KOPT-K1 (cell line): ENCODE measurements around the gene EPS15.
"Not testable (repeated sequence)": the region's sequence is repeated elsewhere in the genome, so short reads cannot be mapped to it uniquely, and the experiment has no call there.

Source experiments
- H3K27ac ChIP-seq: fragments of 200-600 bp; sonication (generic); 2 replicates; pipeline ENCODE4 v1.5.1; 2016; ENCODE audit warnings: antibody characterized with exemption, mild to moderate bottlenecking, low read depth, low read length; ENCODE audit not compliant: poor library complexity, severe bottlenecking
- H3K36me3 ChIP-seq: fragments of 200-600 bp; sonication (generic); 2 replicates; pipeline ENCODE4 v1.5.1; 2017; ENCODE audit warnings: antibody characterized with exemption, mild to moderate bottlenecking, low read length, moderate library complexity; ENCODE audit not compliant: insufficient read depth
- H3K9me3 ChIP-seq: fragments of 200-600 bp; sonication (generic); 2 replicates; pipeline ENCODE4 v1.5.1; 2017; ENCODE audit warnings: antibody characterized with exemption, low read length, mild to moderate bottlenecking; ENCODE audit not compliant: insufficient read depth, poor library complexity, severe bottlenecking

Gene EPS15

DNA sequence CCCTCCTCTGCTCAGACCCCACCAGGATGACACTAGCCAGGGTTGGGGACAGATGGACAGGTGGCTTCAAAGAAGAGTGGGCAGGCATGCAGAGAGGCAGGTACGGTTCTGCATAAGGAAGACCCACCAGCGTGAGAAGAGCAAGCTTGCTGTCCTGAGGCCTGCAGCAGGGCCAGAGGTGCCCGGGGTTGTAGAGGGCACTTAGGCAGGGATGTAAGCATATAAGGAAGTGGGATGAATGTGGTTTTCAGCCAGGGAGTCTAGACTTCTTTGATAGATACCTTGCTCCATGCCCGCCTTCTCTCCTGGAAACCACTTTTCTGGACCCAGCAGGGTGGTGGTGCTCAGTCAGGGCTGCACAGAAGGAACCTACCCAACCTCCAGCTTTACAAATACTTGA is 190.1 kb downstream of the EPS15 start:
- Histone ChIP-seq H3K27ac (no peak overlapping the region), H3K9me3 (no peaks in the 10 kb centered on the region), H3K36me3 (no peaks in the 10 kb centered on the region)

- H3K9me3 ChIP-seq: no peaks in the 10 kb centered on the region
- H3K27ac ChIP-seq: no peak overlapping the region
- no peaks in the 10 kb centered on the region for H3K36me3 ChIP-seq
Observed at GRCh38 chr1:51328279-51328678, 190.8 kb downstream of the EPS15 start.

GRCh38 chr1:51327386-51327785 is 191.7 kb downstream of the EPS15 start:
- no peaks in the 10 kb centered on the region for H3K36me3 ChIP-seq
- H3K27ac ChIP-seq: no peak overlapping the region
- no peaks in the 10 kb centered on the region for H3K9me3 ChIP-seq

DNA sequence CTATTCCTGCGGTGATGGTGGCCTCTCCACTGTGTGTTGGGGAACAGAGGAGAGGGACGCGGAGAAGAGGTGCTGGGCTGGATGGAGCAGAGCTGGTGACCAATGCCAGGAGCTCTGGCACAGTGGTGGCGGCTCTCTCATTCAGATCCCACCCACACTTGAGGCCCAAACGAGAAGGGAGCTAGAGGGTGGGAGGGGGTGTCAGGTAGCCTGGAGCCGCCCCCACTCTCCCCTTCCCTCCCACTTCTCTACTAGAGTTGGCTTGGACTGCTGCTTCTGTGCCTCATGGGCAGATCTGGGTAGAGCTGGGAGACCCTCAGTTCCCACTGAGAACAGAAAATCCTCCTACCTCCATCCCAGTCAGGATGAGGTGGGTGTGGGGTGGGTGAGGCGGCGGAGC is 192.2 kb downstream of the EPS15 start:
- Histone ChIP-seq H3K27ac (no peak overlapping the region), H3K36me3 (no peaks in the 10 kb centered on the region), H3K9me3 (no peaks in the 10 kb centered on the region)

DNA sequence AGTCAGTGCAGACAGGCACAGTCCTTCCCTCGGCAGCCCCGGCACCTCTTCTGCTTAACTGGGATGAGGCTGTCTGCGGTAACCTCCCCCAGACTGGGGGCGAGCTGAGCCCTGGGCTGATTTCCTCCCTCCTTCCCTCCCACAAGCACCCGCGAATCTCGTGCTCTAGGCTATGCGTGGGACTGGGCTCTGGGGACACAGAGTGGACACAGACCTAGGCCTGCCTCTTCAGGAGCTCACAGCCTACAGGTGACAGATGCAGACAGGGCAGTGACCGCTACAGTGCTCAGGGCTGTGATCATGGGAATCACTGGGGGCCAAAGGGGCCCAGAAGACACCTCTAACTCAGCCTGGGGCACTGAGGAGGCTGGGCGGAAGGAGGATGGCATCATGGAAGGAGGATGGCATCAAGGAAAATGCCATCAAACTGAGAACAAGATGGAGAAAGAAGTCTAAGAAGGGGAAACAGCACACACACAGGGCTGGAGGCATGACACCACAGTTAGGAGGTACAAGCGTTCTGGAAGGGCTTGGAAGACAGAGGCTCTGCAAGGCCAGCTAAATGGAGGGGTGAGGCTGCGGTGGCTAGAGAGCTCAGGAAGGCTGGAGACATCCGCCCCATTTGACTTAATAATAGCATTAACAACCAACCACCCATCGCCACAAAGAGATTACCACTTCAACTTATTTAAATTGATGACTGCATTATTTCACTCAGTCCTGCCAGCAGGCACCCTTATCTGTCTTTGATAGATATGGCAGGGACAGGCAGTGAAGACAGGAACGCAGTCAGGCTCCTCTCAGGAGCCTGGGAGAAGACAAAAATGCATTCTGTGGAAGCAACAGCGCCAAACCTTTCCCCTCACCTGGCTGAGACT is 192.9 kb downstream of the EPS15 start:
- Histone ChIP-seq H3K36me3 (no peaks in the 10 kb centered on the region), H3K9me3 (no peaks in the 10 kb centered on the region), H3K27ac (no peak overlapping the region)

- Histone ChIP-seq H3K27ac (no peak overlapping the region), H3K36me3 (no peaks in the 10 kb centered on the region), H3K9me3 (no peaks in the 10 kb centered on the region)
Observed at GRCh38 chr1:51325391-51325790, 193.7 kb downstream of the EPS15 start.

GRCh38 chr1:51325011-51325385 is 194.1 kb downstream of the EPS15 start:
- H3K36me3 ChIP-seq, H3K27ac ChIP-seq, H3K9me3 ChIP-seq: not testable (repeated sequence)

GRCh38 chr1:51324251-51325010 is 194.6 kb downstream of the EPS15 start:
- Histone ChIP-seq H3K9me3 (no peaks in the 10 kb centered on the region), H3K36me3 (no peaks in the 10 kb centered on the region), H3K27ac (no peak overlapping the region)

DNA sequence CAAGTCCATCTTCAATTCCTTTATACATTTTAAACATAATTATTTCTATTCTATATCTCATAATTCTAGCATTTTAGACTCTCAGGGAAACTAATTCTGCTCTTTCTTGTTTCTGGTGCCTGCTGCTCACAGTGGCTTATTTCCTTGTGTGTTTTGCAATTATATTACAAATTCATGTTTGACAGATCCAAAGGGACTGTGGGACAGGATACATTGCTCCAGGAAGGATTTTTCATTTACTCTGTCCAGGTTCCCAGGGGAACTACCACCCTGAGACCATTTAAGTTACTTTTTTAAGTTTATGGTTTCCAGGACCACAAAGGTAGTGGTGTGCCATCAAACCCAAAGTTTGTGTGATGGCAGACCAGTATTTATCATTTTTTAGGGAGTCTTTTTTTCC is 195.3 kb downstream of the EPS15 start:
- Histone ChIP-seq H3K27ac (no peak overlapping the region), H3K9me3 (no peaks in the 10 kb centered on the region), H3K36me3 (no peaks in the 10 kb centered on the region)

- H3K27ac ChIP-seq: no peak overlapping the region
- no peaks in the 10 kb centered on the region for H3K36me3 ChIP-seq
- H3K9me3 ChIP-seq: no peaks in the 10 kb centered on the region
Observed at GRCh38 chr1:51322417-51323101, 196.5 kb downstream of the EPS15 start.

DNA sequence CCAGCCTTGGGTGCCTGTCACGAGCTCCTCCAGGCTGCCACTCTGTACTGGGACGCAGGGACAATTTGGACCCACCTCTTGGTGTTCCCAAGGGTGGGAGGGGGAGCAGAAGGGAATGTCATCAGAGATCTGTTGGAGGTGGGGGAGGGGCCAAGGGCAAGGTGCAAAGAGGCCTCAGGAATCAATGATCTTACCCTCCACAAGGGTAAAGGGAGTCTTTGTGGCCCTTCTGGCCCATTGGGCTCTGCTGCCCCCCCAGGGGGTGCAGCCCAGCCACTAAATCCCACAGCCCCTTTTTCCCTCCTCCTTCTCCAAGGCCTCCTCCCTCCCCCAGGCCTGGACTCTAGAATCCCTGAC is 197.2 kb downstream of the EPS15 start:
- Histone ChIP-seq H3K27ac (no peak overlapping the region), H3K36me3 (no peaks in the 10 kb centered on the region), H3K9me3 (no peaks in the 10 kb centered on the region)

- Histone ChIP-seq H3K36me3 (no peaks in the 10 kb centered on the region), H3K9me3 (no peaks in the 10 kb centered on the region), H3K27ac (no peak overlapping the region)
Observed at GRCh38 chr1:51320967-51321923, 197.8 kb downstream of the EPS15 start.

DNA sequence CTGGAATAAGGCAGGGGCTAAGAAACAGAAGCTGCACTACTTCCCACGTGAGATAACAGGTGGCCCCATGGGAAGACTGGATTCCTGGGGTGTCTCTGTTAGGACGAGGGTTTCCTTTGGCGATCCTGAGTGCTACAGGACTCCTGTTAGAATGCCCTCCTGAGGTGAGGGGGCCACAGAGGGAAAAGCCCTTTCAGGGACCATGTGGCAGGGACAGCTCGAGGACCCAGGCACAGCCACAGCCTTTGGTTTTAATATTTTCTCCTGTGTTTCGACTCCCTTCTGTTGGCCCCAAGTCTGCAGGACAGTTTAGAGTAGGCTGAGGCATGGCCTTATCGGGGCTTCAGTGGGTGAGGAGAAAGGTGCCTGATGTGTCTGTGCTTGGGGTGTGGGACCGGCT is 201.3 kb downstream of the EPS15 start:
- Histone ChIP-seq H3K9me3 (no peaks in the 10 kb centered on the region), H3K36me3 (no peaks in the 10 kb centered on the region), H3K27ac (no peak overlapping the region)

DNA sequence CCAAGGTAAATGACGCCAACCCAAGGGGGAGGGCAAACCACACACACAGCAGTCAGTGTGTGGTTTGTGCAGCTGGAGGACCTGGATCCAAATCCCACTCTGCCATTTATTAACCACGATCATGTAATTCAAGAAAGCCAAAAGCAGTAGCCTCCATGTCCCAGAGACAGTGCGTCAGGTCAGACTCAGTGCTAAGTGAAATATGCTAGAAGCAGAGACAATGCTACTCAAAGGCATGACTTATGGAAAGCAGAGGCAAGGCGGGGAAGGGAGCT is 202.3 kb downstream of the EPS15 start:
- Histone ChIP-seq H3K9me3 (no peaks in the 10 kb centered on the region), H3K27ac (peak overlapping the region; percentile 34), H3K36me3 (no peaks in the 10 kb centered on the region)
